GM18519 (cell line): ENCODE data around the gene RFX1.
"Not testable (repeated sequence)": the region's sequence is repeated elsewhere in the genome, so short reads cannot be mapped to it uniquely, and the experiment has no call there.

Experiments used
- ATAC-seq: cut with Tn5 transposase; IDR thresholded peaks from one replicate; pipeline ENCODE4 v1.9.1; 2021; ENCODE audit warnings: mild to moderate bottlenecking, moderate library complexity; ENCODE audit not compliant: unreplicated experiment, low FRiP score

The RFX1 gene

DNA sequence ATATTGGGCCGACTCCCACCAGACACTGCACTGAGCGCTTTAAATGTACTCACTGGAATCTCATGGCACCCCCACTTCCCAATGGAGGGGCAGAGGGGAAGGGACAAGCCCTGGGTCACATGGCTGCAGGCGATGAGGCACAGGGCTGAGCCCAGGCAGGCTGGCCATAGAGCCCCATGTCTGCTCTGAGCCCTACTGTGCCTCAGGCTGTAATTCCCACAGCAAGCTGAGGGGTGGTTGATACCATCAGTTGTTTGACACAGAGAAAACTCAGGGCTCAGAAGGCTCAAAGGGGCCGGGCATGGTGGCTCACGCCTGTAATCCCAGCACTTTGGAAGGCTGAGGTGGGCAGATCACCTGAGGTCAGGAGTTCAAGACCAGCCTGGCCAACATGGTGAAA lies 25.1 kb downstream of the RFX1 start:
- no peak for ATAC-seq

- ATAC-seq, result no peak
Observed at GRCh38 chr19:13980340-13980739, 25.8 kb downstream of the RFX1 start.

DNA sequence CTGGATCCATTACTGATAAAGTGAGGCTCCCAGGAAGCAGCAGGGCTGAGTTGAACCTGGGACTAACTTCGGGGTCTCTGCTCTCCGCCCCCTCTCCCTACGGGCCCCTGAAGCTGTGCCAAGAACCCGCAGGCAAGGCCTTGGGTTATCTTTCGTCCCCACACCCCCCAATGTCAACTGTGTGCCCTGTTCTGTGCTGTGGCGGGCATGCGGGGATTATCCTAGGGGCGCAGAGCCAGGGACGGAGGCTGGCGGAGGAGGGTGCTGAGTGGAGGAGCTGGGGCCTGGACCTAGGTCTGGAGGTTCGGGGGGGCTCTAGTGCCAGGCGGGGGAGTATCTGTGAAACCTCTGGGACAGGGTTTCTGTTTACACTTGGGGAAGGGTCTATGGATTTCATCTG lies 26.4 kb downstream of the RFX1 start:
- ATAC-seq, result no peak

GRCh38 chr19:13979244-13979615 lies 26.9 kb downstream of the RFX1 start:
- ATAC-seq, result no peak

DNA sequence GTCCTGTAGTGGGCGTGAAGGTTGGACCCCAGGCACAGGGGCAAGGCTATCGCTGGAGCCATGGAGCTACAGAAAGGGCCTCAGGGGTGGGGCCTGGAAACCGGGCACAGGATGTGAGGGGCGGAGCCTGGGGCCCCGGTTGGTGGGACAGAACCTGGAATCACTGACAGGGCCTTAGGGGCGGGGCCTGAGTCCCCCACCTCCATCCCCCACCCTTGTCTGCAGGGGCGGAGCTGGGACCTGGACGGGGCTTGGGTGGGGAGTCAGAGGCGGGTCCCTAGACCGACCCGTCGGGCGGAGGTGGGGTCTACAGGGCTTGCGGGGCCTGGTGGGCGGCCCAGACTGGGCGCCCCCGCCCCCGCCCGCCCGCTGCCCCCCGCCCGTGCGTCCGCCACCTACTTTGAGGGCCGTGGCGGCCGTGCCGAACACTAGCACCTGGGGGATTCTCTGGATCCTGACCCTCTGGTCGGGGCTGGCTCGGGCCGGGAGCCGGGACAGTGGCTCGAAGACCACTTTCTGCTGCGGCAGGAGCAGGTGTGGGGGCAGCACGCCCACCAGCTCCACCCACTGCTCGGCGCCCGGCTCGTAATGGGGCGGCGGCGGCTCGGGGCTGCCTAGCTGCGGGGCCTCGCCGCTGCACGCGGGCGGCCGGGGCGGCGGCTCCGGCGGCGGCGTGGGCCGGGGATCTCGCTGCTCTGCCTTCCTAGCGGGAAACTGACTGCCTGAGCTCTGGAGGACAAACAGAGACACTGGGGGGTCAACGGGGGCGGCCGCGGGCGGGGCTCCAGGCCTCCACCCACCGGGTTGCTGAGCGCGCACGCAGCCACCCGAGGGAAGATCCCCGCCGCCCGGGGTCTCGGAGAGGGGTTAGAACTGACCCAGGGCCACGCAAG lies 27.5 kb downstream of the RFX1 start:
- no peak for ATAC-seq

DNA sequence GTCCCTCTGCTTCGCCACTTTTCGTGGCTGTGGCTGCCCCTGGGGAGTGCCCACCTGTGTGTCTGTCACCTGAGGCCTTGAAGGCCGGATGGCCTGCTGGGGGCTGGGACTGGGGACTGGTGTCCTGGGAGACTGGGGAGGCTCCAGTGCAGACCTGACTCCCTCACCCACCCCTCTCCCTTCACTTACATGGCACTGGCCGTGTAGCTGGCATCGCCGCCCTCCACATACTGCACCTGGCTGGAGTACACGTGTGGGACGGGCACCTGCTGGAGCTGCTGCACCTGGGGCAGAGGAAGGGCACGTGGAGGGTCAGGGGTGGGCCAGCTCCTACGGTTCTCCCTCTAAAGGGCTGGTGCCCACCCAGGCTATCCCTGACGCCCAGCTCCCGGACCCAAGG lies 28.3 kb downstream of the RFX1 start:
- ATAC-seq, result no peak

DNA sequence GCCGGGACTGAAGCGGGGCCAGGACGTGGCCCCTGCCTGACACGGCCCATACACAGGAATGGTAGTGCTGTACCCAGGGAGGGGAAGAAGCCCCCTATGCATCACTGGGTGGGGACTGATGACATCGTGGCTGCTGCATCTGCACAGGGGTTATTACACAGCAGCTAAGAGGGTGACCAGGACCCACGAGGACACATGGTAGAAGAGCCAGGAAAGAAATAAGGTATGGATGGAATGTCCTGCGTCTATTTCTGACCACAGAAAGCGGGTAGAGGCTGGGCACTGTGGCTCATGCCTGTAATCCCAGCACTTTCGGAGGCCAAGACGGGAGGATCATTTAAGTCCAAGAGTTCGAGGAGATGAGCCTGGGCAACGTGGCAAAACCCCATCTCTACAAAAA lies 29.7 kb downstream of the RFX1 start:
- ATAC-seq, result no peak

GRCh38 chr19:13975870-13976269 lies 30.2 kb downstream of the RFX1 start:
- no peak for ATAC-seq

DNA sequence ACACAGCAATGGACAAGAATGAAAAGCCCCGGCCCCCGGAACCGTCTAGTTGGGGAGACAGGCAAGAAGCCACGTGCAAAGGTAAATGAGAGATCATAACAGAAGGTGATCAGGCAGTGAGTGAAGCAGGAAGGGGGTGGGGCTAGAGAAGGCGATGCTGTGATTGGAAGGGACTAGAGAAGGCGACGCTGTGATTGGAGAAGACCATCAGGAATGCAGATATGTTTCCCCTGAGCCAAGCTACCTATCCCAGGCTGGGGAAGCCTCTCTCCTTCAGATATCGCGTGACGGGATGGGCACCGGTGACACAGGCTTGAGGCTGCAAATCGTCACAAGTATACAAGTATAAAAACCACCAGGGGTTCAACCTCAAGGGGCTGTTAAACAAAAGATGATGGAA lies 32.0 kb downstream of the RFX1 start:
- ATAC-seq, result no peak

GRCh38 chr19:13973479-13973878 lies 32.6 kb downstream of the RFX1 start:
- not testable (repeated sequence) for ATAC-seq

GRCh38 chr19:13972368-13973155 lies 33.6 kb downstream of the RFX1 start:
- no peak for ATAC-seq

DNA sequence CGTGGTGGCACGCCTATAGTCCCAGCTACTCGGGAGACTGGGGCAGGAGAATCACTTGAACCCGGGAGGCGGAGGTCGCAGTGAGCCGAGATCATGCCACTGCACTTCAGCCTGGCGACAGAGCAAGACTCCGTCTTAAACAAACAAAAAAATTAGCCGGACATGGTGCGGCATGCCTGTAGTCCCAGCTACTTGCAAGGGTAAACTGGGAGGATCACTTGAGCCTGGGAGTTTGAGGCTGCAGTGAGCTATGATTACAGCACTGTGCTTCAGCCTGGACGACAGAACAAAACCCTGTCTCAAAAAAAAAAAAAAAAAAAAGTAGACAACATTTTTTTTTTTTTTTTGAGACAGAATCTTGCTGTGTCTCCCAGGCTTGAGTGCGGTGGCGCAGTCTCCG lies 34.3 kb downstream of the RFX1 start:
- not testable (repeated sequence) for ATAC-seq

GRCh38 chr19:13969897-13970296 lies 36.2 kb downstream of the RFX1 start:
- no peak for ATAC-seq

DNA sequence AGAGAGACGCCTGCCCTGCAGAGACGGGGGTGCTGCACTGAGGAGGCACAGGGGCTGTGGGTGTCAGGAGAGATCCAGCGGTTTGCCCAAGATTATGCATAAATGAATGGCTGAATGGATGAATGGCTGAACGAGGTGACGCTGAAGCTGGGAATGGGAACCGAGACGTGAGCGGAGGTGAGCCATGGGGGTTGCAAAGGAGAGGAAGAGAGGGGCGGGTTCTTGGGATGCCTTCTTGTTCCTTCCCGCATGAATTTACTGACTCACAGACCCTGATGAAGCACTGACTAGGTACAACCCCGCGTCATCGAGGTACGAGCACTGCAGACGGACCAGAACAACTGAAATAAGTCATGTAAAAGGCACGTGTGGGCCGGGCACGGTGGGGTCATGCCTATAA lies 37.1 kb downstream of the RFX1 start:
- ATAC-seq, result no peak

DNA sequence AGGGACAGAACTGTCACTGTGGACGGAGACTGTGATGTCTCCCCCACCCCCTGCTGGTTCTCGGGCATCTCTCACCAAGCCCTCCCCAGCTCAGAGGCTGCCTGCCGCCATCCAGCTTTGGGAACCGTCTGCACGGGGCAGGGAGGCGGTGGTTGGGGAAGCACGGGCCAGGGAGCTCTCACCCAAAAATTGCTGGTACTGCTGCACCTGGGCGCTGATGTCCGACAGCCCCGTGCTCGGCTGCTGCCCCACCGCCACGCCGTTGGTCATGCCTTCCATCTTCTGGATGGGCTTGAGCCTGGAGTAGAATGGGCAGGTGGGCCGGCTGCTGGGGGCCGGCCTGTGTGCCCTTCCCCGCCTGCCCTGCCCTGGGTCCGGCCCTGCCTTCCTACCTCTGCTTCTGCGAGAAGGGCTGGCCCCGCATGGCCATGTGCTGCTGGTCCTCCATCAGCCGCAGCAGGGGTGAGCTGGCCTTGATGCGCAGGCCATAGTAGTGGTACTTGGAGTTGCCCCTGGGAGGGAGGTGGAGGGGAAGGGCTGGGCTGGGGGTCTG lies 37.7 kb downstream of the RFX1 start:
- ATAC-seq, result no peak

- not testable (repeated sequence) for ATAC-seq
Observed at GRCh38 chr19:13967206-13967605, 38.9 kb downstream of the RFX1 start.

- ATAC-seq, result no peak
Observed at GRCh38 chr19:13966684-13967128, 39.4 kb downstream of the RFX1 start.

GRCh38 chr19:13965926-13966683 lies 40.0 kb downstream of the RFX1 start:
- ATAC-seq, result no peak

GRCh38 chr19:13965377-13965896 lies 40.7 kb downstream of the RFX1 start:
- no peak for ATAC-seq

DNA sequence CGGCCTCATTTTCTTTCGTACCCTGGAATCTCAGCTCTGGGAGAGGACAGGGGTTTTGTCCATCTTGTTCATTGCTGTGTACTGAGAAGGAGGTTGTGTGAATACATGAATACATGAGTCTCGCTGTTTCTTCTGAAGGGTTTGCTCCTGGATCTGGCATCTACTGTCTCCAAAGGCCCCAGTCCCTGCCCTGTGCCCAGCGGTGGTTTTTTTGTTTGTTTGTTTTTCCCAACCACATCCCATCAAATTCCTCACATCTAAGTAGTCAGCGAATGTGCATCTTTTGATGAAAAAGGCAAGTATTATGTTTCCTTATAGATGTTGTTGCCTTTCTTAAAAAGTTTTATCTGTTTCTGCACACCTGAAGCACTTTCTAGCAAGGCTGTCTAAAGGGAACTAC lies 41.3 kb downstream of the RFX1 start:
- no peak for ATAC-seq
